Gastrocnemius medialis (tissue), 4 donors: ENCODE results near the gene CDH18.

Experiments
- POLR2A ChIP-seq, 2 donors: fragments of 450-650 bp; IDR thresholded peaks; one replicate each; pipeline ENCODE4 v1.6.1; 2017; ENCODE audit warnings: antibody characterized with exemption in 2 of 2, mild to moderate bottlenecking in 2 of 2, moderate library complexity in 2 of 2
- TF ChIP-seq, protein P1 (sequence below), 5 experiments: fragments of 450-650 bp in 3 of 5; fragments of 200-600 bp in 2 of 5; sonication (generic) in 2 of 5; IDR thresholded peaks in 4 of 5; conservative IDR thresholded peaks in 1 of 5; 1 replicate in 4 of 5; 2 replicates in 1 of 5; pipeline ENCODE4 v1.5.1; 2016 to 2019; ENCODE audit warnings: antibody characterized with exemption in 5 of 5, mild to moderate bottlenecking in 3 of 5, moderate library complexity in 3 of 5

DNA sequence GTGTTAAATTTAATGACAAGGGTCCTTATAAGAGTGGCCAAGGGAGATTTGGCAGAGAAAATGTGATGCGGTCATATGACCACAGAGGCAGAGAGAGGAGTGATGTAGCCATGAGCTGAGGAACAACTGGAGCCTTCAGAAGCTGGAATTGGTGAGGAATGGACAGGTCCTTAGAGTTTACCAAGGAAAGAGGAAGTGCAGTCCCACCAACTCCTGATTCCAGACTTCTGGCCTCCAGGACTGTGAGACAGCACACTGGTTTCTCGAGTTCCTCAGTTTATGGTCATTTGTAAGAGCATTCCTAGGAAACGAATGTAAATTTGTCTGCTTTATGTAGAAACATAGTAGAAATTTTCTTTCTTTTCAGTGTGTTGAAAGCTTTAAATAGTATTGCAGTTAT lies 410.1 kb downstream of the CDH18 start:
- TF ChIP-seq, protein P1, sequence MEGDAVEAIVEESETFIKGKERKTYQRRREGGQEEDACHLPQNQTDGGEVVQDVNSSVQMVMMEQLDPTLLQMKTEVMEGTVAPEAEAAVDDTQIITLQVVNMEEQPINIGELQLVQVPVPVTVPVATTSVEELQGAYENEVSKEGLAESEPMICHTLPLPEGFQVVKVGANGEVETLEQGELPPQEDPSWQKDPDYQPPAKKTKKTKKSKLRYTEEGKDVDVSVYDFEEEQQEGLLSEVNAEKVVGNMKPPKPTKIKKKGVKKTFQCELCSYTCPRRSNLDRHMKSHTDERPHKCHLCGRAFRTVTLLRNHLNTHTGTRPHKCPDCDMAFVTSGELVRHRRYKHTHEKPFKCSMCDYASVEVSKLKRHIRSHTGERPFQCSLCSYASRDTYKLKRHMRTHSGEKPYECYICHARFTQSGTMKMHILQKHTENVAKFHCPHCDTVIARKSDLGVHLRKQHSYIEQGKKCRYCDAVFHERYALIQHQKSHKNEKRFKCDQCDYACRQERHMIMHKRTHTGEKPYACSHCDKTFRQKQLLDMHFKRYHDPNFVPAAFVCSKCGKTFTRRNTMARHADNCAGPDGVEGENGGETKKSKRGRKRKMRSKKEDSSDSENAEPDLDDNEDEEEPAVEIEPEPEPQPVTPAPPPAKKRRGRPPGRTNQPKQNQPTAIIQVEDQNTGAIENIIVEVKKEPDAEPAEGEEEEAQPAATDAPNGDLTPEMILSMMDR (IDR thresholded peaks at IDR 0.05 in 4 of 5, conservative IDR thresholded peaks at IDR 0.05 in 1 of 5): no peak
- TF ChIP-seq POLR2A (IDR thresholded peaks at IDR 0.05): no peak
